HG03521 (cell line): ENCODE results near the gene RNF151.
"Not testable (repeated sequence)": the region's sequence is repeated elsewhere in the genome, so short reads cannot be mapped to it uniquely, and the experiment has no call there.

Source experiments
- ATAC-seq: cut with Tn5 transposase; IDR thresholded peaks from one replicate; pipeline ENCODE4 v1.9.1; 2021; ENCODE audit warnings: mild to moderate bottlenecking, moderate library complexity; ENCODE audit not compliant: unreplicated experiment

Gene RNF151

DNA sequence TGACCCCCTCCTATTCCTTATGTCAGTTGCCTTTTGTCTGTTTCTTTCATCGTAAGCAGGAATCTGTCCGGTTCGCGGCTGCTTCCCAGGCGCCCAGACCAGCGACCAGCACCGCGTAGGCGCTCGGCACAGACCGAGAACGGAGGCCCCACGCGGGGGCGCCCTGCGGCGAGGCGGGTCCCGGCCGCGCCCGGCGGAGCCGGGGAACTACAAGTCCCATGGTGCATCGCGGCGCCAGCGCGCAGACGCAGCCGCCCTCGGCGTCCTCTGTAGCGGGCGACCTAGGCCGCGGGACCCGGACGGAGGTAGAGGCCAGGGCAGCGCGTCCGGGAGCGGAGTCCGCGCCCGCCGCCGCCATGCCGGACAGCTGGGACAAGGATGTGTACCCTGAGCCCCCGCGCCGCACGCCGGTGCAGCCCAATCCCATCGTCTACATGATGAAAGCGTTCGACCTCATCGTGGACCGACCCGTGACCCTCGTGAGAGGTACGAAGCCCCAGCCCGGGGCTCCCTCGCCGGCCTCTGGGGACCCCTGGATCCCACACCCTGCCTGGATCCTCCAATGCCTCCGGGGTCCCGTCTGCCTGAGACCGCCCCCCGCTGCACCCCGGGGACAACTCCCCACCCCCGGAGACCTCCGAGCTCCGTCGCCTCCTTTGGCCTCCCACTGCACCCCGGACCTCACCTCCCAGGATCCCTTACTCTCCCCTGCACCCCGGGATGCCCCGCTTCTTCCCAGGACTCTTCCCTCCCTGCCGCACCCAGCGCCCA is 7.2 kb upstream of the RNF151 start, which contains the start of gene NDUFB10:
Gene NDUFB10 (plus strand): TSS at position 270 of the 771 bp plus-strand sequence. CDS start 87 bp downstream, at position 357.
- ATAC-seq = peak; percentile 72

DNA sequence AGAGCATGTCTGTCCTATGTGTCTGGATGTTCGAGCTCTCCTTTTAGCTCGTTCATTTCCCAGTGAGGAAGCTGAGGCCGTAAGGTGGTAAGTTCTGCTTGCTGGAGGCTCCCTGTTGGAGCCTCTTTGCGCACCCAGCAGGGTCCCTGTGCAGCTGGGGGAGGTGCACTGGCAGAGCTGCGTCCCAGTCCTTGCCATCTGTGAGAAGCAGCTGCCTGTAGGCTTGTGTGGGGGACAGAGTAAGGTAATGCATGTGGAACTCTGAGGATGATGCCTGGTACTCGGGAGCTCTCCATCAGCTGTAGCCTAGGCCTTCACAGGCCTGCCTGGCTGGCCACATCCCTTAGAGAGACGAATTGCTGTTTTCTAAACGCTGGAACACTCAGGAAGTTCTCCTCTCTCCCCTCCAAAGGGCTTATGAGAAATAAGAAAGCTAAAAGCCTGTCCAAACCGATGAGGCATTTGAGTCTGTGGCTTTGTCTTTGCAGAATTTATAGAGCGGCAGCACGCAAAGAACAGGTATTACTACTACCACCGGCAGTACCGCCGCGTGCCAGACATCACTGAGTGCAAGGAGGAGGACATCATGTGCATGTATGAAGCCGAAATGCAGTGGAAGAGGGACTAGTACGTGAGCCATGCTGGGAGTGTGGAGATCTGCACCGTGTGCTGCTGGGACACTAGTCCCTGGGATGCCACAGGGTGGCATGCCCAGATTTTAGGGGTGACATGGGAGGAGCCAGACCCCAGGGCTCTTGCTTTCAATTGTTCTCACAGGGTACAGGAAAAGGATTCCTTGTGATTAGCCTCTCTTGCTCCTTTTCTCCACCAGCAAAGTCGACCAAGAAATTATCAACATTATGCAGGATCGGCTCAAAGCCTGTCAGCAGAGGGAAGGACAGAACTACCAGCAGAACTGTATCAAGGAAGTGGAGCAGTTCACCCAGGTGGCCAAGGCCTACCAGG is 5.7 kb upstream of the RNF151 start:
- no peak for ATAC-seq

DNA sequence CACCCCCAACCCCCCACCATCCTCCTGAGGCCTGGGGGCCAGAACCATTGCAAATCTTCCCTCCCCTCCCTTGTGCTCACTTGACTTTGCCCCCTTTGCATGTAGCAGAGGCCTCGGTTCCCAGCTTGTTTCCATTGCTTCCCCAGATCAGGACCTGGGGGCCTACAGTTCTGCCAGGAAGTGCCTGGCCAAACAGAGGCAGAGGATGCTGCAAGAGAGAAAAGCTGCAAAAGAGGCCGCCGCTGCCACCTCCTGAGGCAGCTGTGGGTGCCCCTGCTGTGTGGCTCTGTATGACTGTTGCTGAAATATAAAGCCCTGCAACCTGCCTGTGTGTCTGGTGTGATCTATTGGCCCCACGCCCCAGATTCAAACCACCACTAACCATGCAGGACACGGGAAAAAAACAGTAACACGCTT is 5.0 kb upstream of the RNF151 start:
- ATAC-seq = no peak

DNA sequence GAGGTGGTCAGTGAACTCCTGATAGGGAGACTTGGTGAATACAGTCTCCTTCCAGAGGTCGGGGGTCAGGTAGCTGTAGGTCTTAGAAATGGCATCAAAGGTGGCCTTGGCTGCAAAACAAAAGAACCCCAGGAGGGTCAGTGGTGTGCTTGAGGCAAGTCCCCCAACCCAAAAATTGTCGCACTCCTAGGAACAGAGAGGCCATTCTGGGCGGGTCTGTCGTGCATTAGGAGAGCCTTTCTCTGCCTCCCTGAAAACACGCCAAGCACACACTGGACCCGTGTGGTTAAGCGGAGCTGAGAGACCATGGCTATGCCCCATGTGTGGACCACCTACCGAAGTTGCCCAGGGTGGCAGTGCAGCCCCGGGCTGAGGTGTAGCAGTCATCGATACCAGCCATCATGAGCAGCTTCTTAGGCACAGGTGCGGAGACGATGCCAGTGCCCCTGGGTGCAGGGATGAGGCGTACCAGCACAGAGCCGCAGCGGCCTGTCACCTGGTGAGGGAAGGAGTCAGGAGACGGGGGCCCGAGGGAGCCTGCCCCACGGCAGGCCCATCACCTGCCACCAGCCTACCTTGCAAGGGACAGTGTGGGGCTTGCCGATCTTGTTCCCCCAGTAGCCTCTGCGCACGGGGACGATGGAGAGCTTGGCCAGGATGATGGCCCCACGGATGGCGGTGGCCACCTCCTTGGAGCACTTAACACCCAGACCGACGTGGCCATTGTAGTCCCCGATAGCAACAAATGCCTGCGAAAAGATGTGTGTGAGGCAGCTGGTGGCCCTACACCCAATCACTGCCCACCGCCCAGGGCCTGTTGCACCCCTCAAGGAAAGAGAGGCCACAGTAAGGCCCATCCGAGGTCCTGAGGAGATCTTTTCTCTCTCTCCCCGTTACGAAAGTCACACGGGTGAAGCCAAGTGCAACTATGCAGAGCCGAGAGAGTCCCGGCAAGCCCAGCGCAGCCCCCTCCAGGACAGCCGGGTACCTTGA is 4.2 kb upstream of the RNF151 start:
- not testable (repeated sequence) for ATAC-seq

DNA sequence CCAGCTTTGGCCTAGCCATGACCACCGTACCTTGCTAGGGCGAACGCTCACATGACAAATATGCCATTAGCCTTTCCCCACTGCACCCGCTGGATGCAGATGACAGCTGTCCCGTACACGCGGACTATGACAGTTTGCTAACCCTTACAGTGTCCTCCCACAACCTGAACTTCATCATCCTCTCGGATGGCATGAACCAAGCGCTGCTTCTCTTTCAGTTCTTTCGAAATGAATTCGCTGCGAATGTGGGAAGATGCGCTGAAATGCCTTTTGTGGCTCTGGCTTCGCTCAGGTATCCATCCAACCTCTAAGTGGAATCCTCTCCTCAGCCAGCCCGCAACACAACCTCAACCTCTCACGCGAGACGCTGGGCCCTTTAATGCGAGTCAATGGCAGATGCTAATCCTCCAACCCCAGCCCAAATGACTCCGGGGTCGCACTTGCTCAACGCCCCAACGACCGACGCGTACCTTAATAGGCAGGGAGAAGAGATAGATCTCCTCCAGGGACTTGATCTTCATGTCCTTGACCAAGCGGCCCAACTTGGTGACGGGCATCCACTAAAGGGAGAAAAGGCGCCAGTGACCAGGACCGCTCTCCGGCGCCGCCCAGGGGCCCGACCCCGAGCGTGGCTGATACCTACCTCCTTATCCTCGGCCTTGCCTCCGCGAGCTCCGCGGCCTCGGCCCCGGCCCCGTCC is 2.7 kb upstream of the RNF151 start:
- peak; percentile 3 for ATAC-seq

DNA sequence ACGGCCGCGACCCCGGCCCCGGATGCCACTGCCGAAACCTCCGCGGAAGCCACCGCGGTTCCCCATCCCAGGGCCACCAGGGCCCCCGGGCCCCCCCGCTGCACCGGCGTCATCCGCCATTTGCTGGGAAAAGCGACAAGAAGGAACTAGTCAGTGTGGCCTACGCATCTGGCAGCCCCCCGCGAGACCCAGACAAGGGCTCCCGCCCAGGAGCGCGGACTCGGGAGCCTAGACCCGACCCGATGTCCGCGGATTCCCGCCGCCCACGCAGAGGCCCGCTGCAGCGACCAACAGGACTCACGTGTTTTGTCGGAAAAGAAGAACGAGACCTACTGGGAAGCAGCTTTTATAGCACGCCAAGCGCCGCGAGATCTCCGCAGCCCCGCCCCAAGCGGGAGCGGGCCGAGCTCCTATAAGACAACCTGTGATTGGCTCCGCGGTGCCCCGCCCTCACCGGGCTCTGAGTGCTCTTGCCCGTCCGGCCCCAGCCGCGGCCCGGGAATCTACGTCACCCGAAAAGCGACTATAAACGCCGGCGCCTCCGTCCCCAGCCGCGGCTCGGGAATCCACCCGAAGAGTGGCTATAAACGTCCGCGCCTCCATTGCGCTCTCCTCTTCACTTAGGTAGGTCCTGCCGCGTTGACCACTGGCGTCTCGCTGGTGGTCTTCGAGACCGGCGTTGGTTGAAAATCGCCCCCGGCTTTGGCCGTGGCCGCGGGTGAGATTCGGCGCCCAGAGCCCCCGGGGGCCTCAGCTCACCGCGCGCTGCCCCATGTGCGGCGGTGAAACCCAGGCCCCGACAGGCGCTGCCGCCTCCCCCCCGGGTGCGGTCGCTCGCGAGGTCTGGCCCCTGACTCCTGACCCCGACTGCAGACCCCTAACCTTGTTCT is 1.9 kb upstream of the RNF151 start, which contains the start of gene RPS2:
Gene RPS2 (minus strand): TSS at position 321 of the 890 bp plus-strand sequence. CDS start 201 bp downstream, at position 120.
- peak; percentile 84 for ATAC-seq

DNA sequence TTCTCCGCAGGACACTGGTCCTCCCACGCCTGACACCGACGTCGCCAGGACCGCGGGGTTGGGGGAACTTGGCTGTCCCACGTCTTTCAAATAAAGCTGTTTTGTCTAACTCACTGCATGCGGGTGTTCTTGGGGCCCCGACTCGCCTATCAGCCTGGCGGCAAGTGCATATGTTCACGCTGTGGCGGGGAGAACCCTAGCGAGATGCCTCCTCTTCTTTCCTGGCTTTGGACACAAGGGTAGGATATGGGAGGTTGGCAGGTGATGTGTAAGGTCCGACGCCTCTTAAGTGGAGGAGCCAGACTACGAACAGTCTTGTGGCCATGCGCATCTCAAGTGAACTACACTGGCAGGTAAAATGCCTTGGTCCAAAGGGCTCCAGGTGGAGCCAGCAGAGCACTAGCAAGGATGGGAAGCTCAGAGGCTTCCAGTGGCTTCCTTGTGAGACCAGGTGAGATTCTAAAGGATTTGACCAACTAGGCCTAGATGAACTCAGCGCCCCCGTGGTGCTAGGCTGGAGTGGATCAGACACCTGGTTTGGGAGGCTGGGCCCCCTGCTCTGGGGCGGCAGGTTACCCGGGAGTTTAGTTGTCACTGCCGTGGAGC is 1.2 kb upstream of the RNF151 start:
- ATAC-seq = no peak

DNA sequence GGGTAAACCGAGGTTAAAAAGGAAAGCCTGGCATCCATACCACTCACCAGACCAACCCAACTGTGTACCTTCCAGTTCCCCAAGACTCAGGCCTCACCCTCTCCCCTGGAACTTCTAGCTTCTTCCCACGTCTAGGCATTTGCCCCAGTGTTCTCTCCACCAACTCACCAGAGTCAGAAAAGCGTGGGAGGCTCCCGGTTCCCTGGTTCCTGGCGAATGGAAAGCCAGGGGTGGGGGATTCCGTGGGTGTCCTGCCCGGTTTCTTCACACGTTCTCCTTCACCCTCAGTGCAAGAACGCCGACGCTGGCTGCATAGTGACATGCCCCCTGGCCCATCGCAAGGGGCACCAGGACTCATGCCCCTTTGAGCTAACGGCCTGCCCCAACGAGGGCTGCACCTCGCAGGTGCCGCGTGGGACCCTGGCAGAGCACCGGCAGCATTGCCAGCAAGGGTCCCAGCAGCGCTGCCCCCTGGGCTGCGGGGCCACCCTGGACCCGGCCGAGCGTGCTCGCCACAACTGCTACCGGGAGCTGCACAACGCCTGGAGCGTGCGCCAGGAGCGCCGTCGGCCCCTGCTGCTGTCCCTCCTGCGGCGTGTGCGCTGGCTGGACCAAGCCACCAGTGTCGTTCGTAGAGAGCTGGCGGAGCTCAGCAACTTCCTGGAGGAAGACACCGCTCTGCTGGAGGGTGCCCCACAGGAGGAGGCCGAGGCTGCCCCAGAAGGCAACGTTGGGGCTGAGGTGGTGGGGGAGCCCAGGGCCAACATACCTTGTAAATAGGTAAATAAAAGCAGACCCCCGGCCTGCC is 1.7 kb downstream of the RNF151 start:
- no peak for ATAC-seq

DNA sequence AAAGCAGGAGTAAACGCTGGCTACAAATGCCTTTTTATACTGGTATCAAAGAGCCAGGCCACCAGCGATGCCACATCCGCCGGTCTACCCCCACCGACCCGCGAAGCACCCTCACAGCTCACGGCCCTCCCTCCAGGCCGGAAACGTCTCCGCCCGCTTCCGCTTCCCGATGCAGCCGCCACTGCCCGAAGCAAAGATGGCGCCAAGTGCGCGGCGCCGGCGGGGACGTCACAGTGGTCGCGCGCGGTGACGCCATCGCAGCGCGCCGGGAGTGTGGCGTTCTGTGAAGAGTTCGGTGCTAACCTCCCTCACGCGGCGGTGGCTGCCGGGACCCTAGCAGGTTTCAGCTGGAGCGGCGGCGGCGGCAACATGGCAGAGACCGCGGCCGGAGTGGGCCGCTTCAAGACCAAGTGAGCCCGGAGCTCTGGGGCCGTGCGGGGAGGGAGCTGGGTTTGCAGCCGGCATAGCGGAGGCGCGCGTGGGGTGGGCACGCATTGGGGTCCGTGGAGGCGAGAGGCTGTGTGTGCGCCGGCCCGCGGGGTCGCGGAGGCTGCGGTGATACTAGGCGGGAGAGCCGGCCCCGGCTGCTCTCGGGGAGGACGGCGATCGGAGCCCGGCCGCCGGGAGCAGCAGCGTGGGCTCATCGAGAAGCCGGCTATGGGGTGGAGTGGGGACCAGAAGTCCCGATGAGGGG is 5.3 kb downstream of the RNF151 start, which contains the start of gene TBL3:
Gene TBL3 (plus strand): TSS at position 258 of the 694 bp plus-strand sequence. CDS start 112 bp downstream, at position 370.
- ATAC-seq = peak; percentile 88

DNA sequence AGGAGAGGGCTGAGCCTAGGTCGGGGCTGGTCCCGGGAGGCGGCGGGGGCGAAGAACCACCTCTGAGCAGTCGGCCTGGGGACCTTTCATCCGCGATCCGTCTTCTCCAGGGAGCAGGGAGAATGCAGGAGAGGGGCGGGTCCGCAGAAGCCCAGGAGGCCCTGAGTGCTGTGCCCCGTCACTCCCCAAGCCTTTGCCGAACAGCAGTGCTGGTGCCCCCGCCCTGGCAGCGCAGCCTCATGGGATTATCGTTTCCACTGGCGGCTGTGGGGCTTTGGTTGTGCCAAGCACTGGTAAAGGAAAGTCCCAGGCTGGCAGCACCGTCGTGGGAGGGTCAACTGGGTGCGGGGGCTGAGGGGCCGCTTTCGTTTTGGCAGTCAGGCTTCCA is 5.8 kb downstream of the RNF151 start:
- peak; percentile 4 for ATAC-seq

DNA sequence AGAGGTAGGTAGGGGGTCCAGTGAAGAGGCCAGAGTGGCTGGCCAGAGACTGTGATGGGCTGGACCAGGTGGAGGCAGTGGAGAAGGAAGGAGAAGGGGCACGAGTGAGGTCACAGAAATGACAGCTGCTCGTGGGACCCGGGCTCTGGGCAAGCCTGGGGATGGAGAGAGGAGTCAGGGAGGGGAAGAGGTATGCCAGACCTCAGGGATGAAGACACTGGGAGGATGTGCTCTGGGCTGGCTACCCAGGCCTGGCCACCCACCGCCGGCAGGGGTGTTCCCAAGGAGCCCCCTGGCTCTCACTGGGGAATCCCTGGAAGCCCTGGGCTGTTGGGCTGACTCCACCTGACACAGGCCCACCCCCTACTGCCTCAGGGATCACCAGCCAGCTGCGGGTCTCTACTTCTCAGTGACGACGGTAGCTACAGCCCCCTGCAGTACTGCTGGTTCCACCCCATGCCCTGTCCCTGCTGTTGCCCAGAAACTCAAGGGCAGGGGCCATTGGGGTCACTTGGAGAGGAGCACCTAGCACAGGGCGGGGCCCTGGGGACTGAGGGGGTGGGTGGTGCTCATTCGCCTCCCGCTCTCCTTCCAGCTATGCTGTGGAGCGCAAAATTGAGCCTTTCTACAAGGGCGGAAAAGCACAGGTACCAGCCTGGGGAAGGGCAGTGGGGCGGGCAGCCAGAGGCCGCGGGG is 7.0 kb downstream of the RNF151 start:
- ATAC-seq = no peak

DNA sequence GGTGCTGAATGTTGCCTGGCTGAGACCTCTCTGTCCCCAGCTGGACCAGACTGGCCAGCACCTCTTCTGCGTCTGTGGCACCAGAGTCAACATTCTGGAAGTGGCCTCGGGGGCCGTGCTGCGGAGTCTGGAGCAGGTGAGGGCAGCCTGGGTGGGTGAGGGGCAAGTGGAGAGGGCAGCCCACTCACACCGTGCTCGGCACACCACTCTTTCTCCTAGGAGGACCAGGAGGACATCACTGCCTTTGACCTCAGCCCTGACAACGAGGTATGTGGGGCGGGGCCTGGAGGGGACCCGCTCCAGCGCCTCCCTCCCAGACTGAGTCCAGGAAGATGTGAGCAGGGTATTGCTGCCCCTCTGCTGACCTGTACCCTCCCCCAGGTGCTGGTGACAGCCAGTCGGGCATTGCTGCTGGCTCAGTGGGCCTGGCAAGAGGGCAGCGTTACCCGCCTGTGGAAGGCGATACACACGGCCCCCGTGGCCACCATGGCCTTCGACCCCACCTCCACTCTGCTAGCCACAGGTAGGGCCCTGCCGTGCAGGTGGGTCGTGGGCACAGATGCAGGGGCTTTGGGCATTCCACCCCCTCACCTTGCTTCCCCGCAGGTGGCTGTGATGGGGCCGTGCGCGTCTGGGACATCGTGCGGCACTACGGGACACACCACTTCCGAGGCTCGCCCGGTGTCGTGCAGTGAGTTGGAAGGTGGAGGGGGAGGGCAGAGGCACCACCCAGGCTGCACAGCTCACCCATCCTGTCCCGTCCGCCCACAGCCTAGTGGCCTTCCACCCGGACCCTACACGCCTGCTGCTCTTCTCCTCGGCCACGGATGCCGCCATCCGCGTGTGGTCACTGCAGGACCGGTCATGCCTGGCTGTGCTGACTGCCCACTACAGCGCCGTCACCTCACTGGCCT is 7.8 kb downstream of the RNF151 start:
- ATAC-seq = no peak

DNA sequence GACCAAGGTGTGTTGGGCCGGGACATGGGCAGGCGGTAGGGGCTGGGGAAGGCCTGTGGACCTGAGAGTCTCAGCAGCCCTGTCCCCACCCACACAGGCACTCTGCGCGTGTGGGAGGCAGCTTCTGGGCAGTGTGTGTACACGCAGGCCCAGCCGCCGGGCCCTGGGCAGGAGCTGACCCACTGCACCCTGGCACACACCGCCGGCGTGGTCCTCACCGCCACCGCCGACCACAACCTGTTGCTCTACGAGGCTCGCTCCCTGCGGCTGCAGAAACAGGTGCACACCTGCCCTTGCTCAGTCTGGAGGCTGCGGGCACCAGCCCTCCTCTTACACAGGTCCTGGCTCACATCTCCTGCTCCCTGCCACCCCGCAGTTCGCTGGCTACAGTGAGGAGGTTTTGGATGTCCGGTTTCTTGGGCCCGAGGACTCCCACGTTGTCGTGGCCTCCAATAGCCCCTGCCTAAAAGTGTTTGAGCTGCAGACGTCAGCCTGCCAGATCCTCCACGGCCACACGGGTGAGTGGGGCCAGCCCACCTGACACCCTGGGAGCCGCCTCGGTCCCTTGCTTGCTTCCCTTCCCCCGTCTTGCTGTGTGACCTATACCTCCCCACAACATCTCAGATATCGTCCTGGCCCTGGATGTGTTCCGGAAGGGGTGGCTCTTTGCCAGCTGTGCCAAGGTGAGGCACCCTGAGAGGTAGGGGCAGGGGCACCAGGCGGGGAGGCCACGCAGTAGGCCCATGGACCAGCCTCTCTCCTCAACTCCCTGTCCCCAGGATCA is 9.0 kb downstream of the RNF151 start:
- no peak for ATAC-seq

DNA sequence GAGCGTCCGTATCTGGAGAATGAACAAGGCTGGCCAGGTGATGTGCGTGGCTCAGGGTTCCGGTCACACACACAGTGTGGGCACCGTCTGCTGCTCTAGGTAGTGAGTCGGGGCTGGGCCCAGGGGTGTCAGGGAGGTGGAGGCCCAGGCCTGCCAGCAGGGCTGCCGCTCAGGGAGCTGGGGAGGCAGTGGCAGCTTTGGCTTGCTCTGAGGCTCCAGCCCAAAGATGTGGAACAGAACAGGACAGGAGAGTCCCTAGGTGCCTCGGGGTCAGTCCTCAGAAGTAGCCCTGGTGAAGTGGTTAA is 9.5 kb downstream of the RNF151 start:
- ATAC-seq = no peak
